ENCODE results near the gene SELENOS.

SELENOS gene

DNA sequence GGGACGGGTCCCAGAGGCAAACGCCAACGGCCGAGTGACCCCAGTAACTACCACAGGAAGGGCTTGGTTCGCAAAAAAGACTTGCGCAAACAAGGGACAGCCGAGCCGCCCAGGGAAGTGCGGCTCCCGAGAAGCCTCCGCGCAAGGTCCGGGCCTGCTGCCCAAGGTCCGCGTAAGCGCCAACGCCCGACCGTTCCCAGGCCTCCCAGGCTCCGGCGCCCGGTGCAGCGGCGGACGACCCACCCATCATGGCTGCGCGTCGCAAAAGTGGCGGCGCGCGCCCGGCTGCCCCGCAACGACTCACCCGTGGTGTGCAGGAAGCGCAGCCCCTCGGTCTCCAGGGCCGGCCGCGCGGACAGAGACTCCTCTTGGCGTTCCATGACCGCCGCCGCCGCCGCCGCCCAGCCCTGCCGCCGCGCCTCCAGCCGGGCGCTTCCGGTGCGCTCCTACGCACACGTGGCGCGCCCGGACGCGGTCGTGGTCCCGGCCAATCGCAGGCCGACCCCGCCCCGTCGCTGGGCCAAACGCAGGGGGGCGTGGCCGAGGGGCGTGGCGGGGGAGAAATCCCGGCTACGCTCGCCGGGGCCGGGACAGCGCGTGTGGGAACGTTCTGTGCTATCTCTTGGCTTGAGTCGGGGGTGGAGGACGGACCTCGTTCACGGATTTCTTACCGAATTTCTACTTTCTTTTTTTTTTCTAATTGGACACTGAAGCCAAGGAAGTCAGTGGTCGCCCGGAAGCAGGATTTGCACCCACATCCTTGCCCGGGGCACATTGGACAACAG, at the start of gene SELENOS:
TSS of gene SELENOS (minus strand) at position 448 of the 785 bp plus-strand sequence. CDS start at position 380, 68 bp downstream.
- peak; percentile 92 for DNase-seq

DNA sequence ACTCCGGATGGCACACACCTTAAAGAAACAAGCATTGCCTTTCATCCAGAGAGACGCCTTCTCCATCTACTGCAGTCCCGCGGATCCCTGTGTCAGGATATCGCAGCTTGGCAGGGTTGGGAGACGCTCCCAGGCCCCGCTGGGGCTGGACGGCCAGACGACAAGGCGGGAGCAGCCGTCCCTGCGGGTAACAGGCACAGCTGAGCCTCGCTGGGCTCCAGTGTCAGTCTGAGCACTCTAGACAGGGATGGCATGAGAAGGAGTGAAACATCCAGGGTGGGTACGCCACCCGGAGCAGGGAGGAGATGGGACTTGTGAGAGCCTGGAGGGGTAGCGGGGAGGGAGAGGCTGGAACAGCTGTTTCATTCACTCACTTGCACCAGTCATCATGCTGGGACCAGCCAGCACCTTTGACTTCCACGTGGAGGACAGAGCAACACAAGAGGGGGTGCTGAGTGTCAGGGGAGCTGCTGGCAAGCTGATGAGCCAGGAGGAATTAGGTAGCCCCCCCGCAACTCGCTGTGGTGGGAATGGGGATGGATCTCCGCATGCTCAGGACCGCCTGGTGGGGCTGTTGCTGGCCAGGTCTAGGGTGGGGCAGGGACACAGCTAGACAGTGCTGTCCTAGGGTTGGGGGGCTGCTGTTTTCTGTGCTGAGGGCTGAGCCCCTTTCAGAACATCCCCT, 49.3 kb upstream of the SELENOS start:
- no peak for DNase-seq

- DNase-seq = no peak
Measured at GRCh38 chr15:101326026-101326315, 48.7 kb upstream of the SELENOS start.

- no peak for DNase-seq
Measured at GRCh38 chr15:101325263-101326025, 48.2 kb upstream of the SELENOS start.

DNA sequence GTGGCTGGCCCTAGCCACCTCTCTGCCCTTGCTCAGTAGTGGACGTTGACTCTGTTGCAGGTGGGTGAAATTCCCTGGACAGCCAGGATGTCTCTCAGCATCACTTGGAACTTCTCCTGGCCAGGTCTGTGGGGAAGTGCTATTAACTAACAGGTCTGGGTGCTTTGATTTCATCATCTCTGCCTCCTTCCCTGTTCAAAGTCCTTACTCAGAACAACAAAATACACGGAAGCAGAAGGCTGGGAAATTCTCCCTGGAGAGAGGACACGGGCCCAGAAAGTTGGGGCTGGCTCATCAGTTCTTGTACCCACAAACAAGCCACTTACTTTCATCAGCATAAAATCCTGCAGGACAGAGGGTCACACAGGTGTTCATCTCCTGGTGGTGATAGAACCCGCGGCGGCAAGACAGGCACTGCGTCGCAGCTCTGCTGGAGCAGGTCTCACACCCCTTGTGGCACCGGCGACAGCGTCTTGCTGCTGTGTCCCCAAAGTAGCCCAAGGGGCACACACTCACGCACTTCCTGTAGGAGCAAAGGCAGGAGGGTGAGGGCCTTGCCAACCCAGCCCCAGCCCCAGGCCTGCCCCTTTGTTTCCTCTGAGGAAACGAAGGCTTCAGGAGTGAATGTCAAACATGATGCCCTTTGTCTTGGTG, 47.4 kb upstream of the SELENOS start:
- DNase-seq = no peak

GRCh38 chr15:101323793-101324523, 46.7 kb upstream of the SELENOS start:
- DNase-seq = no peak

- no peak for DNase-seq
Measured at GRCh38 chr15:101322854-101323477, 45.7 kb upstream of the SELENOS start.

DNA sequence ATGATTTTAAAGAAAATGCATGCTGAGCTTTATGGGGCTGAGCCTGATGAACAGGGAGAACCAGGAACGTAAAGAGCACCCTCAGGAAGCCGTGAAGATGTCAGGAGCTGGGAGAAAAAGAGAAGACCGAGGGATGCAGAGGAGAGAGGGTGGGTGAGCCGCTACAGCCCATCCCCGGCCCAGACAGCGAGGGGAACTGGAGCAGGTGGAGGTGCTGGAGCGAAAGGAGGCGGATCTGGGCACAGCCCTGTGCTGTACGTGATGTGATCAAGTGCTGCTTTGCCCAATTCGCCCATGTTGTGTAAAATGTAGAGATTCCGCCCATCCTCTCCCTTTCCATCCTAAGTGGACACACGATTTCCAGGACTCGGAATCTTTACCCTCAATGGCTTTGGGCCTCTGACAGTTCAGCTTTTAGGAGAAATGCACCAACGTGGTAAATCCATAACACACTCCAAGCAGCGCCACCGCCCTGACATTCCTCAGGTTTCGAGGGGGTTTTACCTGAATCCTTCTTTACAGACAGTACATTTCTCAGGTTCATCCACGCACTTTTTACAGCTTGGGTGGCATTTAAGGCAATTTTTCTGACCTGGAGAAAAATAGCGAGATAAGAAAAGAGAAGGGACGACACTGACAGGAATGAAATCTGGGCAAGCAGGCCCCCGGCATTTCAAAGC, 44.9 kb upstream of the SELENOS start:
- DNase-seq = no peak

GRCh38 chr15:101320501-101321052, 43.3 kb upstream of the SELENOS start:
- DNase-seq = peak; percentile 87

DNA sequence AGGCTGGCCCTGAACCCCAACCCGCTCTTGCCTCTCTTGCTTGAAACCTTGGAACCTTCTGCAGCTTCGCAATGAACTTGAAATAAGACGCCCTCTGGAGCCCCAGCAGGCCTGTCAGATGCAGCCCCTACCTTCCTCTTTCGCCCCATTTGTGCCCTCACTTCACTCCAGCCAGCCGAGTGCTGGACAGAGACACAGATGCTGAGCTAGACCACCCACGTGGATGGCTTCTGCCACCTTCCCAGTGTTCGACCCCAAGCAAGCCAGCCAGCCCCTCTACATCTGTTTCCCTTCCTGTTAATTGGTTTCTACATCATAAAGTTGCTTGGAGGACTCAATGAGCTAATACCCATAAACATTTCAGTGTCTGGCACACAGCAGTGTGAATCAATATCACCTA, 41.6 kb upstream of the SELENOS start:
- no peak for DNase-seq

DNA sequence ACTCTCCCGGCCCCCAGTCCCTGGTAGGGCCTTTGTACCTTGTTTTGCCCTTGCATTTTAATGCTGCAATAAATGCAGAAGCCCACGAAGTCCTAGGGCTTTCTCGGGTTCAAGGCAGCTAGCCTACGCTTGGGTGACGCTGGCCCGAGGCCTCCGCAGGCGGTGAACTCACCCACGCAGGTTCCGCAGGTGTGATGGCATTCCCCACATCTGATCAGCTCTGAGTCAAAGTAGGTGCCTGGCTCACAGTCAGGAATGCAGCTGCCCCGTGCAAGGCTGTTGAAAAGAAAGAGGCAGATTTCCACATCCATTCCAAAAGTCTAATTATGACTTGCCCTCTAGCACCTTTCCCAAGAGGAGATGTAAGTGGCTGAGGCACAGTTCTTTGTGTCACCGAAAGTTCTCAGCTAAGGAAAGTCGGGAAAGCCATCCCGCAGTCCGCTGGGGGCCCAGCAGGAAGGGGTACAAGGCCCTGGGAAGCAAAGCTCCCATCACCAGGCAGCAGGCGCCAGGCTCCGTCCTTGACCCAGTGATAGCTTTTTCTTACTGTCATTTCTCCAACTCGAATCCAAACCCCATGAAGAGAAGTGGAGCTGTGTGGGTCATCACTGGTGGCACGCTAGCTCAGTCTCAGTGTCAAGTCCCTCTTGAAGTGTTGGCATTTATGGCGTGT, 41.0 kb upstream of the SELENOS start:
- DNase-seq = no peak

DNA sequence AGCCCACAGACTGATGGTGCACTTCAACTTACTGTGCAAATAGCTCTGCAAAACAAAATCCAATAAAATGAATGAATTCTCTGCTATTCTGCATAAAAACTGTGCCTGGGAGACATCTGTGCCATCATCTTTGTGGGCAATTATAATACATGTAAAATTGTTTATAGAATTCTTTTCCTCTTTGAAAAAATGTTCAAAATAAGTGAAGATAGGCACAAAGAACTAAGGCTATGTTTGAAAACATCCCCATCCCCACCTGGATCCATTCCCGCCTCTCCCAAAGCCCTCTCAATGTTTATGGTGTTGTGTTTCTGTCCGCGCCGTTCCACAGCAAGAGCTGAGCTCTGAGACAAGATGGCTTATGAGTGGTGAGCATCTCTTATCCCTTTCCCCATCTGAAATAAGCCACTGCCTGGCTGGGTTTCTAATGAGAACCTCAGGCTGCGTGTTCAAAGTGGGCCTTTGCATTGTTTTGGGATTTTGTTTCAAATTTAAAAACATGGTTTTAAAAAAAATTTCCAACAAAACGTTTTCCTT, 40.1 kb upstream of the SELENOS start:
- DNase-seq = no peak

- DNase-seq = no peak
Measured at GRCh38 chr15:101316529-101316928, 39.2 kb upstream of the SELENOS start.

- no peak for DNase-seq
Measured at GRCh38 chr15:101315736-101316135, 38.5 kb upstream of the SELENOS start.

DNA sequence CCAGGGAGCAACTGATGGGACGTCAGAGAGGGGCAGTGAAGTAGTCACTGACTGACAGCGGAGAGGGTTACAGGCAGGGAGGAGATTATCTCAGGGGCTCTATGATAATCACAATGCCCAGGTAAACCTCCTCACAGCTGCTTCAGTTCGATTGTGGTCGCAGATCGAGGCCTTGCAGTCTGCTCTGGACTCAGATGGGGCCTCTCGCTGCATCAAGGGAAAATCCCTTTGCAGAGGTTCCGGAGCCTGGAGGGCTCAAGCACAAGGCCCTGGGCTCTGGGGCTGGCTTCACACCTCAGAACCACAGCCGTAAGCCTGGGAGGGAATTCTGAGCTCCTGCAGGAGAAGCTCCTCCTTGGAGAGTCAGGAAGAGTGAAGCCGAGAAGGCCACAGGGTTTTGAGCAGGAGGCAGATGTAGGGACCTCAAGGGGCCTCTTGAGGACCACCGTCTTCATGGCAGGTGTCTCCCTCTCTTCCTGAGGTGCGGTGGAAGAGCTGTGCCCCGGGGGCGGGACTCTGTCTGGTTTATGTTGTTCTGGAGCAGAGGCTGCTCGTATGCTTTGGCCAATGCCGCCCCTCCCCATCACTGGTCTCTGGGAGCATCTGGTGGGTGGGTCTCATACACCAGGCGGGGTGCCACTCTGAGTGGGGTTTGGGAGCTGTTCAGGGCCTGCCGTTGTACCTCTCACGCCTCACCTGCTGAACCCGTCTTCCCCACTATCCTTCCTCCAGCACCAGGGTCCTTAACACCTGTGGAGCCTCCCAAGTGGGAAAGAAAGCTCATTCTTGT, 37.2 kb upstream of the SELENOS start:
- no peak for DNase-seq

DNA sequence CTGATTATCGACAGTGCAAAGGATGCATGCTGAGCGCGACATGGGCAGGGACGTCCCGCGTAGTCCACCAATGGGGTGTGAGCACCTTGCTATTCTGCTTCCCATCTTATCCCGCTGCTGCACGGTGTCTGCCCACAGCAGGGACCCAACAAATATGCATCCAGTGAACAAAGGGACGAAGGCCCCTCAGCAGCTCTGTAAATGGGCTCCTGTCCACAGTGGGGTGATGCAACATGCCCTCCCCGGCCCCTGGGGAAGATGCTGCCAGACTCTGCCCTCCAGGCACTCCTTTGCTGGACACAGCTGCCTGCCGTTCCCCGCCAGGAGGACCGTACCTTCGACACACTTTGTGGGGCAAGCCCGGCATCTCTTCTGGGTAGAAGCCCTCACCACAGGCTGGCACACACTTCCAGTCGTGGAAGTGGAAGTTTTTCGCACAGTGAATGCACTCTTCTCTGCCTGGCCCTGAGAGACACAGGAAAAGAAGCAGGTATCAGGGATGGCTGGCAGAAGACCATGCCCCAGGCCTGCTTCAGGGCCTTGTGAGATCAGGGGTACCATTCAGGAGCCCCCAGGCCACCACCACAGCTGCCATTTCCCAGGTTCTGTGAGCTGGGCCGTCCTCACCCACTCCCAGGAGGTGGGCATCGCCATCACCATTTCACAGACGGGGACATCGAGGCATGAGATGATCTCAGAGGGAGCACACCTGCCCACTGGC, 35.9 kb upstream of the SELENOS start:
- DNase-seq = no peak

DNA sequence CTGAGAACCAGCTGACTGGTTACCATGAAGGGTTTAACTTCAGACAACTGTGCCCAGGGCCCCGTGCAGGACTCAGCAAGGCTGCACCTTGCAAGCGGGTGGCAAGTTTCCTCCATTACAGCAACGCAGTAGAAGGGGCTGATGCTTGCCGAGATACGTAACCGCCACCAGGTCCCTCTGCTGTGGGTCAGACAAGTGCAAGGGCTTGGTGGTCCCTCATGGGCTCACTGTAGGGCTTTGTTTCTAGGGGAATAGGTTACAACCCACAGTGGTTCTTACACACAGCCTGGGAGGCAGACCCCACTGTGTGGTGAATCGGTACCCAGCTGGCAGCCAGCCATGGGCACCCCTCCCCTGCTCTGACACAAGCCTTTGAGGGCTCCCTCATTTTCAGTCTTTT, 33.2 kb upstream of the SELENOS start:
- no peak for DNase-seq

DNA sequence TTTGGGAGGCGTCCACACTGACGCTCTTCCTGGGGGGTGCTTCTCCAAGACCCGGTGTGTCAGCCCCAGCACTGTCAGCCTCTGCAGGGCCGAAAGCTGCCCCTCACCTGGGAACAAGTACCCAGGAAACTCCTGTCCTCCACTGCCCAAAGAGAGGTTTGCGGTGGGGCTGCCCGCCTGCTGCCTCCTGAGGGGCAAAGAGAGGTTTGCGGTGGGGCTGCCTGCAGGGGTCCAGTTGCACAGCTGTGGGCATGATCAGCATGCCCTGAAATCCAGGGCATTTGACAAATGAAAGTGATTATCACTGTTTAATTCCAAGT, 32.8 kb upstream of the SELENOS start:
- no peak for DNase-seq

All from activated CD4-positive, alpha-beta T cell treated with anti-CD3 and anti-CD28 coated beads, Interleukin-2, Interleukin-6, amounts not matched to agents 100 ng/mL and 50 ng/mL, durations not matched to agents 16 hours and 8 hours (primary cell).